Measurements from ENCODE around the gene TYW5. TPM values are rescaled to one million over a fixed set of nuclear protein-coding genes. Genes with fewer than 3 reads are reported as not detected.

The TYW5 gene, protein sequence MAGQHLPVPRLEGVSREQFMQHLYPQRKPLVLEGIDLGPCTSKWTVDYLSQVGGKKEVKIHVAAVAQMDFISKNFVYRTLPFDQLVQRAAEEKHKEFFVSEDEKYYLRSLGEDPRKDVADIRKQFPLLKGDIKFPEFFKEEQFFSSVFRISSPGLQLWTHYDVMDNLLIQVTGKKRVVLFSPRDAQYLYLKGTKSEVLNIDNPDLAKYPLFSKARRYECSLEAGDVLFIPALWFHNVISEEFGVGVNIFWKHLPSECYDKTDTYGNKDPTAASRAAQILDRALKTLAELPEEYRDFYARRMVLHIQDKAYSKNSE
- total RNA-seq (2022; extraction: Qiagen RNA extraction) = 6.1 to 7.9 TPM (median 6.3 TPM) in 5 replicates

DNA sequence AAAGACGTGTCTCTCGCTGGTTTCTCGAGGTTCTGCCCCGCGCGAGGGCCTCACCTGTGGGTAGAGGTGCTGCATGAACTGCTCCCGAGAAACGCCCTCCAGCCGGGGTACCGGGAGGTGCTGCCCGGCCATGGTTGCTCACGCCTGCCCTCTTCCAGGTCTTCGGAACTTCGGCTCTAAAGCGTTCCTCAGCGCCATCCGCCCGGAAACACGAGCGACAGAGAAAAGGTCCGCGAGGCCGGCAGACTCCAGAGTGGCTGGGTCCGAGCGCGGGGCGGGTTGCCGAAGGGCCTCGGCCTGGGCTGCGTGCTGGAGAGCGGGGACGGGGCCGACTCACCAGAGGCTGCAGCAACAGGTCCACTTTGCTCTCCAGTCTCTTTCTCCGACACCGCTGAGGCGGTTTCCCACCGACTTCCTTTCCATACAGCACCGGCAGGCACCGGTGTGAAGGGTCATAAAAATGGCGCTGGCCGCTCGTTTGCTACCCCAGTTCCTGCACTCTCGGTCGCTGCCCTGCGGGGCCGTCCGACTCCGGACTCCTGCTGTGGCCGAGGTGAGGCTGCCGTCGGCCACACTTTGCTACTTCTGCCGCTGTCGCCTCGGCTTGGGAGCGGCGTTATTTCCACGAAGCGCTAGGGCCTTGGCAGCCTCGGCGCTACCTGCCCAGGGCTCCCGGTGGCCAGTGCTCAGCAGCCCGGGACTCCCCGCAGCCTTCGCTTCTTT lies at the start of gene TYW5, which contains the start of gene MAIP1:
Gene TYW5, minus strand, starts transcription at position 153 of the 723 bp plus-strand sequence. Its CDS starts 21 bp downstream, at position 132.
Gene MAIP1, plus strand, starts transcription at position 244 of the 723 bp plus-strand sequence. Its CDS starts 217 bp downstream, at position 461.

DNA sequence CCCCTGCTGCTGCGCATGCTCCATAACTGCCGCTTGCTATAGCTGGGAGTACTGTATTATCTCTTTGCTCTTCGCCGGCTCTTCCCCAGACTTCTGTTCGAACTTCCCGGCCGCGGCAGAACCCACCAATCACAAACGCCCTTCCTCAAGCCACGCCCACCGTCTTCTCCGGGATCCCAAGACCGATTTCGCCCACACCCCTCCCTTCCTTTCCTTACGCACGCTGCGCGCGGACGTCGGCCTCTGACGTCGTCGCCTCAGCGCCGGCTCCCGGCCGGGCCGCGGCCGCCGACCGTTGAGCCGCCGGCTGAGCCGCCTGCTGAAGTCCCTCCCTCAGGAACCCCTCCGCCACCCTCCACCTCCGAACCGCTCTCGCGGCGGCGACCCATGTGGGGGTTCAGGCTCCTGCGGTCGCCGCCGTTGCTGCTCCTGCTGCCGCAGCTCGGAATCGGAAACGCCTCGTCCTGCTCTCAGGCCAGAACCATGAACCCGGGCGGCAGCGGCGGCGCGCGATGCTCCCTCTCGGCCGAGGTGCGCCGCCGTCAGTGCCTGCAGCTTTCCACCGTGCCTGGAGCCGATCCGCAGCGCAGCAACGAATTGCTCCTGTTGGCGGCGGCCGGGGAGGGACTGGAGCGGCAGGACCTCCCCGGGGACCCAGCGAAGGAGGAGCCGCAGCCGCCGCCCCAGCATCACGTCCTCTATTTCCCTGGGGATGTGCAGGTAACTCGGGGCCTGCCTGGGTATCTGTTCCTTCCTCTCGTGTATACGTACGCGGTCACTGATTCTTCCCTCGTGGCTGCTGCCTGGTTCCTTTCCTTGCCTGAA lies 44.0 kb downstream of the TYW5 start, which contains the start of gene C2orf69:
Gene C2orf69, plus strand, starts transcription at position 242 of the 825 bp plus-strand sequence. Its CDS starts 146 bp downstream, at position 388.

Other genes starting within 250 kb of the TYW5 start
- gene FTCDNL1, start 104.3 kb downstream of the TYW5 start, total RNA-seq (2022; extraction: Qiagen RNA extraction) = 1.9 to 3.0 TPM (median 2.6 TPM) in 5 replicates
- gene C2orf69, start 44.2 kb downstream of the TYW5 start, total RNA-seq (2022; extraction: Qiagen RNA extraction) = 6.6 to 8.5 TPM (median 7.7 TPM) in 5 replicates
- gene MAIP1, start 91 bp upstream of the TYW5 start, total RNA-seq (2022; extraction: Qiagen RNA extraction) = 33.5 to 42.0 TPM (median 38.4 TPM) in 5 replicates